GM12878 (cell line): ENCODE results near the gene AGBL1.

ENCODE experiments used
- BRCA1 ChIP-seq: IDR thresholded peaks from 2 replicates; pipeline ENCODE4 v1.6.1; 2011; ENCODE audit warnings: low read depth, low read length, improper control_type of control experiment
- EP300 ChIP-seq, 2 experiments: fragments of 150-350 bp in 1 of 2; IDR thresholded peaks; 2 replicates each; pipeline ENCODE4 v1.6.1; 2011 to 2012; ENCODE audit warnings: low read depth in 2 of 2, low read length in 2 of 2, borderline replicate concordance in 1 of 2, improper control_type of control experiment in 1 of 2, inconsistent platforms in 1 of 2; ENCODE audit not compliant: control insufficient read depth in 1 of 2
- GABPA ChIP-seq: IDR thresholded peaks from 2 replicates; pipeline ENCODE4 v1.6.1; 2014; ENCODE audit warnings: antibody characterized with exemption, low read depth, mild to moderate bottlenecking, inconsistent platforms
- HCFC1 ChIP-seq: fragments of 150-350 bp; IDR thresholded peaks from 2 replicates; pipeline ENCODE4 v1.6.1; 2014; ENCODE audit warnings: low read length
- HDAC2 ChIP-seq: fragments of 200-600 bp; sonication (generic); IDR thresholded peaks from 2 replicates; pipeline ENCODE4 v1.6.1; 2017
- JUNB ChIP-seq: IDR thresholded peaks from 2 replicates; pipeline ENCODE4 v1.6.1; 2016; ENCODE audit warnings: antibody characterized with exemption, mild to moderate bottlenecking
- POLR2A ChIP-seq: IDR thresholded peaks from 2 replicates; pipeline ENCODE4 v1.6.1; 2011; ENCODE audit warnings: low read depth, mild to moderate bottlenecking, low read length
- SP1 ChIP-seq: IDR thresholded peaks from one replicate; pipeline ENCODE4 v1.6.1; 2011; ENCODE audit warnings: low read depth, low read length
- TF ChIP-seq, protein P1 (sequence below): IDR thresholded peaks from 2 replicates; pipeline ENCODE4 v1.6.1; 2012; ENCODE audit warnings: mild to moderate bottlenecking, low read depth, low read length
- TF ChIP-seq, protein P2 (sequence below), 3 experiments: IDR thresholded peaks in 2 of 3; conservative IDR thresholded peaks in 1 of 3; 2 replicates each; pipeline ENCODE4 v1.5.1; 2011; ENCODE audit warnings: low read depth in 3 of 3, low read length in 3 of 3, mild to moderate bottlenecking in 3 of 3, control low read depth in 2 of 3, moderate library complexity in 2 of 3, inconsistent platforms in 1 of 3, mixed read lengths in 1 of 3; ENCODE audit not compliant: control insufficient read depth in 2 of 3, insufficient read depth in 1 of 3; ENCODE audit errors: extremely low read depth in 1 of 3

GRCh38 chr15:86446253-86446640 is 366.6 kb downstream of the AGBL1 start:
- TF ChIP-seq GABPA (no peak), SP1 (no peak), BRCA1 (no peak), HCFC1 (no peak), JUNB (no peak), EP300 (IDR thresholded peaks at IDR 0.05; ENCODE audit: borderline replicate concordance in 1 of 2, control insufficient read depth in 1 of 2, low read depth in 2 of 2, low read length in 2 of 2) (no peak), POLR2A (no peak), HDAC2 (no peak)
- TF ChIP-seq, protein P1, sequence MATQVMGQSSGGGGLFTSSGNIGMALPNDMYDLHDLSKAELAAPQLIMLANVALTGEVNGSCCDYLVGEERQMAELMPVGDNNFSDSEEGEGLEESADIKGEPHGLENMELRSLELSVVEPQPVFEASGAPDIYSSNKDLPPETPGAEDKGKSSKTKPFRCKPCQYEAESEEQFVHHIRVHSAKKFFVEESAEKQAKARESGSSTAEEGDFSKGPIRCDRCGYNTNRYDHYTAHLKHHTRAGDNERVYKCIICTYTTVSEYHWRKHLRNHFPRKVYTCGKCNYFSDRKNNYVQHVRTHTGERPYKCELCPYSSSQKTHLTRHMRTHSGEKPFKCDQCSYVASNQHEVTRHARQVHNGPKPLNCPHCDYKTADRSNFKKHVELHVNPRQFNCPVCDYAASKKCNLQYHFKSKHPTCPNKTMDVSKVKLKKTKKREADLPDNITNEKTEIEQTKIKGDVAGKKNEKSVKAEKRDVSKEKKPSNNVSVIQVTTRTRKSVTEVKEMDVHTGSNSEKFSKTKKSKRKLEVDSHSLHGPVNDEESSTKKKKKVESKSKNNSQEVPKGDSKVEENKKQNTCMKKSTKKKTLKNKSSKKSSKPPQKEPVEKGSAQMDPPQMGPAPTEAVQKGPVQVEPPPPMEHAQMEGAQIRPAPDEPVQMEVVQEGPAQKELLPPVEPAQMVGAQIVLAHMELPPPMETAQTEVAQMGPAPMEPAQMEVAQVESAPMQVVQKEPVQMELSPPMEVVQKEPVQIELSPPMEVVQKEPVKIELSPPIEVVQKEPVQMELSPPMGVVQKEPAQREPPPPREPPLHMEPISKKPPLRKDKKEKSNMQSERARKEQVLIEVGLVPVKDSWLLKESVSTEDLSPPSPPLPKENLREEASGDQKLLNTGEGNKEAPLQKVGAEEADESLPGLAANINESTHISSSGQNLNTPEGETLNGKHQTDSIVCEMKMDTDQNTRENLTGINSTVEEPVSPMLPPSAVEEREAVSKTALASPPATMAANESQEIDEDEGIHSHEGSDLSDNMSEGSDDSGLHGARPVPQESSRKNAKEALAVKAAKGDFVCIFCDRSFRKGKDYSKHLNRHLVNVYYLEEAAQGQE, result no peak
- TF ChIP-seq, protein P2, sequence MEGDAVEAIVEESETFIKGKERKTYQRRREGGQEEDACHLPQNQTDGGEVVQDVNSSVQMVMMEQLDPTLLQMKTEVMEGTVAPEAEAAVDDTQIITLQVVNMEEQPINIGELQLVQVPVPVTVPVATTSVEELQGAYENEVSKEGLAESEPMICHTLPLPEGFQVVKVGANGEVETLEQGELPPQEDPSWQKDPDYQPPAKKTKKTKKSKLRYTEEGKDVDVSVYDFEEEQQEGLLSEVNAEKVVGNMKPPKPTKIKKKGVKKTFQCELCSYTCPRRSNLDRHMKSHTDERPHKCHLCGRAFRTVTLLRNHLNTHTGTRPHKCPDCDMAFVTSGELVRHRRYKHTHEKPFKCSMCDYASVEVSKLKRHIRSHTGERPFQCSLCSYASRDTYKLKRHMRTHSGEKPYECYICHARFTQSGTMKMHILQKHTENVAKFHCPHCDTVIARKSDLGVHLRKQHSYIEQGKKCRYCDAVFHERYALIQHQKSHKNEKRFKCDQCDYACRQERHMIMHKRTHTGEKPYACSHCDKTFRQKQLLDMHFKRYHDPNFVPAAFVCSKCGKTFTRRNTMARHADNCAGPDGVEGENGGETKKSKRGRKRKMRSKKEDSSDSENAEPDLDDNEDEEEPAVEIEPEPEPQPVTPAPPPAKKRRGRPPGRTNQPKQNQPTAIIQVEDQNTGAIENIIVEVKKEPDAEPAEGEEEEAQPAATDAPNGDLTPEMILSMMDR (IDR thresholded peaks at IDR 0.05 in 2 of 3, conservative IDR thresholded peaks at IDR 0.05 in 1 of 3; ENCODE audit: control insufficient read depth in 2 of 3, extremely low read depth in 1 of 3, insufficient read depth in 1 of 3, low read depth in 3 of 3, low read length in 3 of 3), result no peak
